Suprapubic skin (tissue), 3 donors: ENCODE data around the gene TRIM65.

Experiments
- POLR2AphosphoS5 ChIP-seq, 3 donors: sonication (generic); formaldehyde crosslinking; IDR thresholded peaks; one replicate each; pipeline ENCODE4 v1.6.1; 2017; ENCODE audit warnings: antibody characterized with exemption in 3 of 3
- TF ChIP-seq, protein P1 (sequence below), 2 donors: fragments of 200-600 bp in 1 of 2; fragments of 450-650 bp in 1 of 2; sonication (generic) in 1 of 2; IDR thresholded peaks; one replicate each; pipeline ENCODE4 v1.5.1; 2016 to 2019; ENCODE audit warnings: antibody characterized with exemption in 2 of 2, mild to moderate bottlenecking in 1 of 2, moderate library complexity in 1 of 2

DNA sequence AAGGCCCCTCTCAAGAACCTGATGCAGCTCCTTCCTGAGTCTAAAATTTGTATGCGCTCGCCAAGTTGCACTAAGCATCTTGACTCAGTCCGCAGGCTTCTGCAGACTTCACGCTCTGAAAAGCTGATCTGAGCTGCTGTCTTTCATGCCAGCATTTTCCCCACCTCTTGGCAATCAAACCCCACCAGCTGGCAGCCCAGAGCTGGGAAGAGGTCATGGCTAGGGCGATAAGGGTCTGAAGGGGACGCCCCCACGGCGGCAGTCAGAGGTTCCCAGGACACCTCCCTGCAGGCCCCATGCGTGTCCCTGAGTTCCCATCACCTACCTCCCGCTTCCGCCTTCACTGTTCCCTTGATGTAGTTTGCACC is 47.5 kb downstream of the TRIM65 start:
- TF ChIP-seq, protein P1, sequence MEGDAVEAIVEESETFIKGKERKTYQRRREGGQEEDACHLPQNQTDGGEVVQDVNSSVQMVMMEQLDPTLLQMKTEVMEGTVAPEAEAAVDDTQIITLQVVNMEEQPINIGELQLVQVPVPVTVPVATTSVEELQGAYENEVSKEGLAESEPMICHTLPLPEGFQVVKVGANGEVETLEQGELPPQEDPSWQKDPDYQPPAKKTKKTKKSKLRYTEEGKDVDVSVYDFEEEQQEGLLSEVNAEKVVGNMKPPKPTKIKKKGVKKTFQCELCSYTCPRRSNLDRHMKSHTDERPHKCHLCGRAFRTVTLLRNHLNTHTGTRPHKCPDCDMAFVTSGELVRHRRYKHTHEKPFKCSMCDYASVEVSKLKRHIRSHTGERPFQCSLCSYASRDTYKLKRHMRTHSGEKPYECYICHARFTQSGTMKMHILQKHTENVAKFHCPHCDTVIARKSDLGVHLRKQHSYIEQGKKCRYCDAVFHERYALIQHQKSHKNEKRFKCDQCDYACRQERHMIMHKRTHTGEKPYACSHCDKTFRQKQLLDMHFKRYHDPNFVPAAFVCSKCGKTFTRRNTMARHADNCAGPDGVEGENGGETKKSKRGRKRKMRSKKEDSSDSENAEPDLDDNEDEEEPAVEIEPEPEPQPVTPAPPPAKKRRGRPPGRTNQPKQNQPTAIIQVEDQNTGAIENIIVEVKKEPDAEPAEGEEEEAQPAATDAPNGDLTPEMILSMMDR (IDR thresholded peaks at IDR 0.05) = no peak
- no peak for TF ChIP-seq POLR2AphosphoS5 (IDR thresholded peaks at IDR 0.05)
